SH-SY5Y (cell line): ENCODE data around the gene TSPY1.
"Not testable (repeated sequence)": the region's sequence is repeated elsewhere in the genome, so short reads cannot be mapped to it uniquely, and the experiment has no call there.

Experiments
- GATA2 ChIP-seq: IDR thresholded peaks from 2 replicates; pipeline ENCODE4 v1.6.1; 2011; ENCODE audit warnings: mild to moderate bottlenecking, low read depth, low read length
- GATA3 ChIP-seq: IDR thresholded peaks from 2 replicates; pipeline ENCODE4 v1.6.1; 2011; ENCODE audit warnings: low read depth, mild to moderate bottlenecking, low read length, moderate library complexity

DNA sequence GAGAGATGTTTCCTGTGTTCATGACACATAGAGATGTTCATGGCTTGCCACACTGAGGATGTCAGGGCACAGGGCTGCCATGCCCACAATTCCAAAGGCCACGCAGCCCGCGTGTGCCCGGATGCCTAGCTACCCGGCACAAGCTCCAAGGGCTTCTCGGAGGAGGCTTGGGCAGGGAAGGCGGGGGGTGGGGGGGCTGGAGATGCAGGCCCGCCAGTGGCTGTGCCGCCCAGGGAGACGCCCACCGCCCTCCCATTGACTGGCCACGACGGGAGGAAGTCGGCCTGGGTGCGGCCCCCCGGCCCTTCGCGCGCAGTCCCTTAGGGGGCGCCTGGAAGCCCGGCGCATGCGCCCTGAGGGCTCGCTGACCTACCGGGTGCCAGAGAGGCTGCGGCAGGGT, 20.2 kb downstream of the TSPY1 start, which contains the start of gene TSPY9:
- not testable (repeated sequence) for TF ChIP-seq GATA2, GATA3
